MM.1S (cell line): Measurements from ENCODE around the gene DNAJC5.
"Not testable (repeated sequence)": the region's sequence is repeated elsewhere in the genome, so short reads cannot be mapped to it uniquely, and the experiment has no call there.

Source experiments
- DNase-seq: peaks from one replicate; pipeline ENCODE4 v3.0.0-alpha.2; 2015
- H2AFZ ChIP-seq: fragments of 300-600 bp; sonication (generic); 2 replicates; pipeline ENCODE4 v1.6.0; 2016; ENCODE audit warnings: antibody characterized with exemption, low read length
- H3F3A ChIP-seq: fragments of 300-600 bp; sonication (generic); 2 replicates; pipeline ENCODE4 v1.6.1; 2016; ENCODE audit warnings: mild to moderate bottlenecking, antibody characterized with exemption, low read length, moderate library complexity, mixed read lengths; ENCODE audit not compliant: insufficient read depth
- H3K27ac ChIP-seq: fragments of 300-600 bp; sonication (generic); 2 replicates; pipeline ENCODE4 v1.5.1; 2016; ENCODE audit warnings: mild to moderate bottlenecking, low read length
- H3K27me3 ChIP-seq: fragments of 300-600 bp; sonication (generic); replicated peaks from 2 replicates; pipeline ENCODE4 v1.6.0; 2016; ENCODE audit warnings: low read length; ENCODE audit not compliant: insufficient read depth
- H3K36me3 ChIP-seq: fragments of 300-600 bp; sonication (generic); replicated peaks from 2 replicates; pipeline ENCODE4 v1.6.1; 2016; ENCODE audit warnings: mild to moderate bottlenecking, low read length, mixed read lengths; ENCODE audit not compliant: insufficient read depth
- H3K4me1 ChIP-seq: fragments of 300-600 bp; sonication (generic); 2 replicates; pipeline ENCODE4 v1.6.1; 2016; ENCODE audit warnings: low read length, mixed read lengths
- H3K4me2 ChIP-seq: fragments of 300-600 bp; sonication (generic); 2 replicates; pipeline ENCODE4 v1.6.0; 2016; ENCODE audit warnings: low read depth, low read length
- H3K4me3 ChIP-seq: fragments of 300-600 bp; sonication (generic); 2 replicates; pipeline ENCODE4 v1.5.1; 2016; ENCODE audit warnings: low read length, mixed read lengths
- H3K79me2 ChIP-seq: fragments of 300-600 bp; sonication (generic); 2 replicates; pipeline ENCODE4 v1.6.1; 2016; ENCODE audit warnings: mixed run types, low read length, mixed read lengths
- H3K9ac ChIP-seq: fragments of 300-600 bp; sonication (generic); 2 replicates; pipeline ENCODE4 v1.6.1; 2016; ENCODE audit warnings: low read length, mixed read lengths
- H3K9me2 ChIP-seq: fragments of 300-600 bp; sonication (generic); replicated peaks from 2 replicates; pipeline ENCODE4 v1.6.1; 2016; ENCODE audit warnings: mild to moderate bottlenecking, low read length, mixed read lengths; ENCODE audit not compliant: insufficient read depth
- H3K9me3 ChIP-seq: fragments of 300-600 bp; sonication (generic); replicated peaks from 2 replicates; pipeline ENCODE4 v1.6.1; 2016; ENCODE audit warnings: mild to moderate bottlenecking, low read length, mixed read lengths; ENCODE audit not compliant: insufficient read depth
- H4K20me1 ChIP-seq: fragments of 300-600 bp; sonication (generic); 2 replicates; pipeline ENCODE4 v1.6.1; 2016; ENCODE audit warnings: mild to moderate bottlenecking, low read length, moderate library complexity, mixed read lengths; ENCODE audit not compliant: insufficient read depth
- CTCF ChIP-seq: fragments of 300-600 bp; sonication (generic); IDR thresholded peaks from 2 replicates; pipeline ENCODE4 v1.5.1; 2016; ENCODE audit warnings: antibody characterized with exemption, low read length, mixed read lengths
- EZH2 ChIP-seq: fragments of 300-600 bp; sonication (generic); optimal IDR thresholded peaks from 2 replicates; pipeline ENCODE3; 2017; ENCODE audit warnings: low read depth, mild to moderate bottlenecking, antibody characterized with exemption, low read length, mixed read lengths
- EZH2phosphoT487 ChIP-seq: fragments of 300-600 bp; sonication (generic); IDR thresholded peaks from 2 replicates; pipeline ENCODE4 v1.6.1; 2018; ENCODE audit warnings: antibody characterized with exemption, low read length

The DNAJC5 gene

DNA sequence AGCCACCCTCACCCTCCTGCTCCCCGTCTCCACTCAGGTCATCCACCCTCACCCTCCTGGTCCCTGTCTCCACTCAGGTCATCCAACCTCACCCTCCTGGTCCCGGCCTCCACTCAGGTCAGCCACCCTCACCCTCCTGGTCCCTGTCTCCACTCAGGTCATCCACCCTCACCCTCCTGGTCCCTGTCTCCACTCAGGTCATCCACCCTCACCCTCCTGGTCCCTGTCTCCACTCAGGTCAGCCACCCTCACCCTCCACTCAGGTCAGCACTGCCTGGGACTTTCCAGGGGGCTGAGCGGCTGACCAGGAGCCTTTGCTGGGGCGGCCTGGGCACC lies 41.2 kb upstream of the DNAJC5 start:
- Histone ChIP-seq H2AFZ (peak overlapping the region; percentile 42; the same call in 1 of the 2 replicates), H3K27me3 (peaks cover 17% of the 10 kb centered on the region), H3K4me2 (peak overlapping the region; percentile 29; the same call in 1 of the 2 replicates), H3K9ac (peak overlapping the region; percentile 4; the same call in 1 of the 2 replicates), H3K27ac (peak overlapping the region; percentile 18; the same call in 1 of the 2 replicates), H3K4me1 (peaks cover 23% of the 10 kb centered on the region)
- H3K9me3 ChIP-seq, H3K4me3 ChIP-seq, H3K9me2 ChIP-seq, H3K36me3 ChIP-seq, H3K79me2 ChIP-seq, H3F3A ChIP-seq, DNase-seq, H4K20me1 ChIP-seq: not testable (repeated sequence)

GRCh38 chr20:63854069-63854765 lies 40.7 kb upstream of the DNAJC5 start:
- Histone ChIP-seq H3K4me1 (peaks cover 23% of the 10 kb centered on the region), H4K20me1 (no peaks in the 10 kb centered on the region), H3K36me3 (no peaks in the 10 kb centered on the region), H3K9me2 (no peaks in the 10 kb centered on the region), H3K9ac (peak overlapping the region; percentile 4; the same call in 1 of the 2 replicates), H3K4me2 (peak overlapping the region; percentile 29; the same call in 1 of the 2 replicates), H3K27ac (peak overlapping the region; percentile 18; the same call in 1 of the 2 replicates), H3K79me2 (no peaks in the 10 kb centered on the region), H3F3A (0 out of 2 replicates have a peak, but pooled peaks cover 5% of the 10 kb centered on the region), H2AFZ (peak overlapping the region; percentile 42; the same call in 1 of the 2 replicates), H3K9me3 (no peaks in the 10 kb centered on the region), H3K27me3 (peaks cover 19% of the 10 kb centered on the region), H3K4me3 (no peak overlapping the region)
- TF ChIP-seq EZH2: no peak
- TF ChIP-seq CTCF: no peak
- no peak for TF ChIP-seq EZH2phosphoT487
- no peak for DNase-seq

- H3K4me3 ChIP-seq: no peak overlapping the region
- H3K27ac ChIP-seq: no peak overlapping the region
- H3K9ac ChIP-seq: no peak overlapping the region
Measured at GRCh38 chr20:63854766-63855362, 40.1 kb upstream of the DNAJC5 start.

More at GRCh38 chr20:63854766-63855362, 40.1 kb upstream of the DNAJC5 start:
- no peak for DNase-seq
- TF ChIP-seq EZH2phosphoT487 (no peak), CTCF (no peak), EZH2 (no peak)
- 0 out of 2 replicates have a peak, but pooled peaks cover 5% of the 10 kb centered on the region for H3F3A ChIP-seq
- no peaks in the 10 kb centered on the region for H3K79me2 ChIP-seq
- H4K20me1 ChIP-seq: no peaks in the 10 kb centered on the region
- peaks cover 23% of the 10 kb centered on the region for H3K4me1 ChIP-seq
- peaks cover 17% of the 10 kb centered on the region for H3K27me3 ChIP-seq
- H2AFZ ChIP-seq: no peak overlapping the region
- H3K36me3 ChIP-seq: no peaks in the 10 kb centered on the region
- no peaks in the 10 kb centered on the region for H3K9me2 ChIP-seq
- no peak overlapping the region for H3K4me2 ChIP-seq
- H3K9me3 ChIP-seq: no peaks in the 10 kb centered on the region
